ENCODE results near the gene ILK. TPM values are rescaled to one million over a fixed set of nuclear protein-coding genes. Genes with fewer than 3 reads are reported as not detected.

Gene ILK
- total and polyA plus RNA-seq, 9 donors, result 79.8 to 337 (median 140) TPM

DNA sequence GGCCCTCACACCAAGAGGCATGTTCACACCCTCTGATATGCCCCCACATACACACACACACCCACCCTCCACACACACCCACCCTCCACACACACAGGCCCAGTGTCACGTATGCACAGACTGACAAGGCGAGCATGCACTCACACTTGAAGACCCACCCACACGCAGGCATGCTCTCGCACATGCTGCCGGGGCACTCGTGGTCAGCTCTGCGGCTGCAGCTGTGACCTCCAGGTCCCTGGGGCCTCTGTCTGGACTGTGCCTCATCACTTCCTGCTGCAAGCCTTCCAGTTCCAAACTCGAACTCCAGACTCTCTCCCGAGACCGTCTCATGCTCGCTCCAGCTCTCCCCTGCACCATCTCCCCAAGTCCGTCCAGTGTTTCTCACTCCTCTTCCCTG, 42.5 kb downstream of the ILK start:
- H3K27ac ChIP-seq, result no peak overlapping the region
- H3K36me3 ChIP-seq, result no peaks in the 10 kb centered on the region
- no peak overlapping the region for H3K4me3 ChIP-seq
- WGBS, 3 donors, result 21 to 32% (median 24%) methylated on average over 12 of the region's 12 CpGs
- TF ChIP-seq, protein P1, sequence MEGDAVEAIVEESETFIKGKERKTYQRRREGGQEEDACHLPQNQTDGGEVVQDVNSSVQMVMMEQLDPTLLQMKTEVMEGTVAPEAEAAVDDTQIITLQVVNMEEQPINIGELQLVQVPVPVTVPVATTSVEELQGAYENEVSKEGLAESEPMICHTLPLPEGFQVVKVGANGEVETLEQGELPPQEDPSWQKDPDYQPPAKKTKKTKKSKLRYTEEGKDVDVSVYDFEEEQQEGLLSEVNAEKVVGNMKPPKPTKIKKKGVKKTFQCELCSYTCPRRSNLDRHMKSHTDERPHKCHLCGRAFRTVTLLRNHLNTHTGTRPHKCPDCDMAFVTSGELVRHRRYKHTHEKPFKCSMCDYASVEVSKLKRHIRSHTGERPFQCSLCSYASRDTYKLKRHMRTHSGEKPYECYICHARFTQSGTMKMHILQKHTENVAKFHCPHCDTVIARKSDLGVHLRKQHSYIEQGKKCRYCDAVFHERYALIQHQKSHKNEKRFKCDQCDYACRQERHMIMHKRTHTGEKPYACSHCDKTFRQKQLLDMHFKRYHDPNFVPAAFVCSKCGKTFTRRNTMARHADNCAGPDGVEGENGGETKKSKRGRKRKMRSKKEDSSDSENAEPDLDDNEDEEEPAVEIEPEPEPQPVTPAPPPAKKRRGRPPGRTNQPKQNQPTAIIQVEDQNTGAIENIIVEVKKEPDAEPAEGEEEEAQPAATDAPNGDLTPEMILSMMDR (IDR thresholded peaks at IDR 0.05), result no peak
- no peak for TF ChIP-seq EP300 (IDR thresholded peaks at IDR 0.05)
- TF ChIP-seq POLR2A (IDR thresholded peaks at IDR 0.05), result no peak
- intact Hi-C loops (cut with DNase I), result no loop called here
- peak in 2 of 5 donors; percentile 21 to 34 for DNase-seq
- no peaks in the 10 kb centered on the region for H3K9me3 ChIP-seq
- H3K4me1 ChIP-seq (ENCODE audit: insufficient read depth), result peaks cover 17% of the 10 kb centered on the region
- H3K27me3 ChIP-seq, result no peaks in the 10 kb centered on the region

DNA sequence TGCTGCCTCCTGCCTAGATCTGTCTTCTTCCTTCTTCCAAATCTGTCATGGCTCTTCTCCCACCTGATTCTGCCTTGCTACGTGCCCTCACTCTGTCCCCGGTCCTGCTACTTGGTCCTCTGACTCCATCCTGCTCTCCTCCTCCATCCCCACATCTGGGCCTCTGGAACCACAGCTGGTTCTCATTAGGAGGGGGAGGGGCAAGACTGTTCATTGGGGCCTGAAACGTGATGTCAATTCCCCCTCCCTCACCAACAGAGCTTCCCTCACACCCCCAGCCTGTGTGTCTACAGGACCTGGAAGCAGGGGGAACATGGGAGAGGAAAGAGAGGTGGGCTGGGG, 43.0 kb downstream of the ILK start:
- Histone ChIP-seq H3K36me3 (no peaks in the 10 kb centered on the region), H3K4me3 (peak overlapping the region; percentile 11), H3K27ac (peak overlapping the region in 1 of 2 donors; percentile 8), H3K4me1 (ENCODE audit: insufficient read depth) (peaks cover 17% of the 10 kb centered on the region), H3K27me3 (no peaks in the 10 kb centered on the region), H3K9me3 (no peaks in the 10 kb centered on the region)
- peak in 4 of 5 donors; percentile 40 to 73 (median 58) for DNase-seq
- intact Hi-C loops (cut with DNase I), result no loop called here
- no peak for TF ChIP-seq POLR2A (IDR thresholded peaks at IDR 0.05)
- no peak for TF ChIP-seq EP300 (IDR thresholded peaks at IDR 0.05)
- TF ChIP-seq, protein P1 (IDR thresholded peaks at IDR 0.05), result no peak
- 12 to 20% (median 16%) methylated on average over 3 of the region's 3 CpGs for WGBS, 3 donors

DNA sequence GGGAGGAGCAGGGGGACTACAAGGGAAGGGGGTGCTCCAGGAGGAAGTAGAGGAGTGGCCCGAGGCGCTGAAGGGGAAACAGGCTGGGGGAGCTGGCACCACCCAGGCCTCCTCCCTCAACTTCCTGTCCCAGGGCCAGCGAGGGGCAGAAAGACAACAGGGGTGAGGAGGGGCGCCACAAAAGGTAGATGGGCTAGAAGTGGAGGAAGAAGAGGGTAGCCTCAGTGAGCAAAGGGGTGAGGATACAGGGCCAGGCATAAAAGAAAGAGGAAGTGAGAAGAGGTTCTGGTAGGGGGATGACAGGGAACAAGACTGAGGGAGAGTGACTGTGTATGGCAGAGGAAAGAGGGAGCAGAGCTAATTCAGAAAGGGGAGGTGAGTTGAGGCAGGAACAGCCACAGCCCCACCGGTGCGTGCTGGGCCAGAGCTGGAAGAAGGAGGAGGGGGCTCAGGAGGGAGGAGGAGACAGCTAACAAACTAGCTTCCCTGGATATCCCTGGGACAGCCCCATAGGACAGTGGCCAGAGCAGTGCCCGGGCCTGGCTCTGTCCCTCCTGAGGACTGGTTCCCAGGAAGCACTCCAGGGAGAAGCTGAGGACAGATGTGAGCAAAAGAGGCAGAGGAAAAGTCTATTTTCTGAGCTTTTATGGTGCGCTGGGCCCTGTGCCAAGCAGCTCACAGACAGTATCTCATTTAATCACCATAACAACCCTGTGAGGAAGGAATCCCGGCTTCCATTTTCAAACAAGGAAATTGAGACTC, 43.5 kb downstream of the ILK start:
- H3K27me3 ChIP-seq, result no peaks in the 10 kb centered on the region
- no peaks in the 10 kb centered on the region for H3K36me3 ChIP-seq
- 27 to 38% (median 32%) methylated on average over 9 of the region's 9 CpGs for WGBS, 3 donors
- TF ChIP-seq, protein P1 (IDR thresholded peaks at IDR 0.05), result no peak
- TF ChIP-seq POLR2A (IDR thresholded peaks at IDR 0.05) (no peak), EP300 (IDR thresholded peaks at IDR 0.05) (no peak)
- DNase-seq, result no peak
- intact Hi-C loops (cut with DNase I), result no loop called here
- no peaks in the 10 kb centered on the region for H3K9me3 ChIP-seq
- peaks cover 17% of the 10 kb centered on the region for H3K4me1 ChIP-seq (ENCODE audit: insufficient read depth)
- H3K27ac ChIP-seq, result peak overlapping the region in 1 of 2 donors; percentile 8
- peak overlapping the region; percentile 11 for H3K4me3 ChIP-seq

DNA sequence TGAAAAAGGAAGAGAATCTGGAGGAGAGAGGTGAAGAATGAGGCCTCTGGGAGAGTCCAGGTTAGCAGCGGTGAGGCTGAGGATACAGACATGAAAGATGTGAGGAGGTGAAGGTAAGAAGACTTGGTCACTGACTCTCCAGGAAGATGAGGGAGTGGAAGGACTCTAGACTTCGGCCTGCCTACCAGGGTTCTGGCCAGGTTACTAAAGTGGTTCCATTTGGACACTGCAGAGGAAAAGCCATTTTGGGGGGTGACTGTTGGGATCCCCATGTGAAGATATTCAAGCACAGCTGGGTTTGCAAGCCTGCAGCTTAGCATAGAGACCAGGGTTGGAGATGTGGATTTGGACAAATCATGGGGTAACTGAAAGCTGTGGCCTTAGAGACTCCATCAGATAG, 44.3 kb downstream of the ILK start:
- no peaks in the 10 kb centered on the region for H3K36me3 ChIP-seq
- H3K4me3 ChIP-seq, result no peak overlapping the region
- intact Hi-C loops (cut with DNase I), result no loop called here
- no peak for DNase-seq
- no peak for TF ChIP-seq EP300 (IDR thresholded peaks at IDR 0.05)
- no peak for TF ChIP-seq POLR2A (IDR thresholded peaks at IDR 0.05)
- TF ChIP-seq, protein P1 (IDR thresholded peaks at IDR 0.05), result no peak
- H3K27ac ChIP-seq, result no peak overlapping the region
- WGBS, 3 donors, result 86 to 90% (median 89%) methylated on average over 2 of the region's 2 CpGs
- H3K9me3 ChIP-seq, result no peaks in the 10 kb centered on the region
- no peaks in the 10 kb centered on the region for H3K27me3 ChIP-seq
- peaks cover 17% of the 10 kb centered on the region for H3K4me1 ChIP-seq (ENCODE audit: insufficient read depth)
